HCT116 (cell line): Measurements from ENCODE around the gene ACTL10. TPM values are rescaled to one million over a fixed set of nuclear protein-coding genes. Genes with fewer than 3 reads are reported as not detected.

Source experiments
- ATAC-seq: fragments of 200-7000 bp; cut with Tn5 transposase; 2 replicates; pipeline ENCODE4 v1.9.1; 2020; ENCODE audit warnings: mild to moderate bottlenecking, moderate library complexity
- BruUV-seq: library from RNA; stranded (reverse); fragments of 400-500 nt; replicated peaks from 2 replicates; lab custom pipeline; 2021; lab: Mats Ljungman, UMichigan
- CTCF ChIA-PET: fragments of 300-600 bp; sonication (Branson Sonifier 250); formaldehyde crosslinking; loops from one replicate; lab custom pipeline; 2021; ENCODE audit warnings: antibody characterized with exemption; lab: Charles Lee
- POLR2A ChIA-PET: fragments of 300-600, 350-600 bp; sonication (Branson Sonifier 250); formaldehyde crosslinking; loops from one replicate; lab custom pipeline; 2021; ENCODE audit warnings: antibody characterized with exemption; lab: Charles Lee
- RAD21 ChIA-PET, 2 experiments: fragments of 300-600 bp; sonication (Branson Sonifier 250); formaldehyde crosslinking; loops; one replicate each; lab custom pipeline; 2023; ENCODE audit warnings: low total read pairs in 2 of 2; ENCODE audit not compliant: uncharacterized antibody in 2 of 2, unreplicated experiment in 2 of 2, low non-redundant PET in 1 of 2; lab: Charles Lee
- DNase-seq: peaks from one replicate; pipeline ENCODE4 v3.0.0-alpha.2; 2010; ENCODE audit warnings: low read depth, low spot score
- H2AFZ ChIP-seq: fragments of 200-600 bp; shearing (Covaris generic), sonication (generic); 2 replicates; pipeline ENCODE4 v1.6.1; 2017; ENCODE audit warnings: low read depth, mixed run types, mixed read lengths, antibody characterized with exemption, low read length; ENCODE audit not compliant: poor library complexity, severe bottlenecking
- H3K27ac ChIP-seq: 2 replicates; pipeline ENCODE4 v1.5.1; 2012; ENCODE audit warnings: low read depth, low read length
- H3K27me3 ChIP-seq: fragments of 200-600 bp; sonication (generic); 2 replicates; pipeline ENCODE4 v1.6.1; 2016; ENCODE audit warnings: mixed run types, low read length, mixed read lengths; ENCODE audit not compliant: insufficient read depth
- H3K36me3 ChIP-seq, 2 experiments: fragments of 200-500 bp in 1 of 2; fragments of 200-600 bp in 1 of 2; sonication (Bioruptor generic) in 1 of 2; sonication (generic) in 1 of 2; 2 replicates each; pipeline versions ENCODE4 v1.5.1 to v1.6.1; 2014 to 2016; ENCODE audit warnings: low read length in 2 of 2, inconsistent platforms in 1 of 2, mixed read lengths in 1 of 2, mixed run types in 1 of 2; ENCODE audit not compliant: insufficient read depth in 2 of 2, control insufficient read depth in 1 of 2
- H3K4me1 ChIP-seq, 2 experiments: fragments of 200-600 bp in 1 of 2; sonication (generic) in 1 of 2; 2 replicates each; pipeline versions ENCODE4 v1.5.1 to v1.6.1; 2012 to 2017; ENCODE audit warnings: low read length in 2 of 2, inconsistent platforms in 1 of 2, mild to moderate bottlenecking in 1 of 2, mixed read lengths in 1 of 2, mixed run types in 1 of 2, moderate library complexity in 1 of 2; ENCODE audit not compliant: insufficient read depth in 2 of 2, control insufficient read depth in 1 of 2
- H3K4me2 ChIP-seq: fragments of 200-600 bp; sonication (generic); 2 replicates; pipeline ENCODE4 v1.6.1; 2017; ENCODE audit warnings: mixed run types, low read length, mixed read lengths
- H3K4me3 ChIP-seq, 2 experiments: fragments of 200-600 bp in 1 of 2; sonication (generic) in 1 of 2; replicated peaks in 1 of 2; 2 replicates each; pipeline ENCODE4 v1.5.1; 2011 to 2016; ENCODE audit warnings: low read length in 2 of 2, control low read depth in 1 of 2, low read depth in 1 of 2, mild to moderate bottlenecking in 1 of 2, mixed read lengths in 1 of 2, mixed run types in 1 of 2
- H3K79me2 ChIP-seq: fragments of 200-600 bp; sonication (generic); 2 replicates; pipeline ENCODE4 v1.6.1; 2017; ENCODE audit warnings: mild to moderate bottlenecking, mixed run types, low read length, moderate library complexity, mixed read lengths; ENCODE audit not compliant: insufficient read depth
- H3K9ac ChIP-seq: fragments of 200-600 bp; sonication (generic); 2 replicates; pipeline ENCODE4 v1.6.1; 2016; ENCODE audit warnings: low read length, mixed read lengths
- H3K9me2 ChIP-seq: fragments of 200-600 bp; sonication (generic), shearing (Covaris generic); 2 replicates; pipeline ENCODE4 v1.6.1; 2017; ENCODE audit warnings: mixed run types, mild to moderate bottlenecking, moderate library complexity; ENCODE audit not compliant: insufficient read depth
- H3K9me3 ChIP-seq, 2 experiments: fragments of 200-500 bp in 1 of 2; fragments of 200-600 bp in 1 of 2; sonication (Bioruptor generic) in 1 of 2; sonication (generic) in 1 of 2; 2 replicates each; pipeline ENCODE4 v1.6.1; 2014 to 2017; ENCODE audit warnings: low read length in 2 of 2, mixed read lengths in 2 of 2, inconsistent platforms in 1 of 2, low read depth in 1 of 2, mild to moderate bottlenecking in 1 of 2, mixed run types in 1 of 2, moderate library complexity in 1 of 2; ENCODE audit not compliant: control insufficient read depth in 1 of 2, insufficient read depth in 1 of 2
- H4K20me1 ChIP-seq: fragments of 200-600 bp; sonication (generic), shearing (Covaris generic); 2 replicates; pipeline ENCODE4 v1.6.1; 2017; ENCODE audit warnings: mixed run types, mild to moderate bottlenecking, moderate library complexity; ENCODE audit not compliant: insufficient read depth
- EGR1 ChIP-seq: IDR thresholded peaks from 2 replicates; pipeline ENCODE4 v1.6.1; 2012; ENCODE audit warnings: low read depth
- POLR2A ChIP-seq: IDR thresholded peaks from 2 replicates; pipeline ENCODE4 v1.7.0; 2011; ENCODE audit warnings: borderline replicate concordance; ENCODE audit not compliant: insufficient read depth, insufficient read length; ENCODE audit errors: extremely low read depth
- ZFX ChIP-seq: fragments of 450-650 bp; IDR thresholded peaks from 2 replicates; pipeline ENCODE4 v1.6.1; 2017
- intact Hi-C: fragments of 100-400 bp; cut with micrococcal nuclease; formaldehyde crosslinking; loops from 2 replicates; pipeline ENCODE4 v1.10.0; 2022
- total RNA-seq: library from RNA; stranded (reverse); gene quantifications from one replicate; pipeline ENCODE4 v1.2.1, GENCODE V29; 2021; ENCODE audit not compliant: unreplicated experiment
- TF ChIP-seq, protein P1 (sequence below): IDR thresholded peaks from 2 replicates; pipeline ENCODE4 v1.6.1; 2011; ENCODE audit warnings: mild to moderate bottlenecking, low read length, moderate library complexity; ENCODE audit not compliant: insufficient replicate concordance; ENCODE audit errors: extremely low read depth
- TF ChIP-seq, protein P2 (sequence below), 3 experiments: fragments of 200-600 bp in 1 of 3; sonication (generic) in 1 of 3; IDR thresholded peaks in 2 of 3; conservative IDR thresholded peaks in 1 of 3; 2 replicates each; pipeline ENCODE4 v1.5.1; 2012 to 2017; ENCODE audit warnings: low read depth in 2 of 3, low read length in 2 of 3, antibody characterized with exemption in 1 of 3, borderline replicate concordance in 1 of 3, control low read depth in 1 of 3, mild to moderate bottlenecking in 1 of 3, mixed read lengths in 1 of 3, mixed run types in 1 of 3, moderate library complexity in 1 of 3; ENCODE audit not compliant: insufficient read depth in 1 of 3

The ACTL10 gene
- total RNA-seq, 1 experiment from 2014 or later: 0.22 TPM

DNA sequence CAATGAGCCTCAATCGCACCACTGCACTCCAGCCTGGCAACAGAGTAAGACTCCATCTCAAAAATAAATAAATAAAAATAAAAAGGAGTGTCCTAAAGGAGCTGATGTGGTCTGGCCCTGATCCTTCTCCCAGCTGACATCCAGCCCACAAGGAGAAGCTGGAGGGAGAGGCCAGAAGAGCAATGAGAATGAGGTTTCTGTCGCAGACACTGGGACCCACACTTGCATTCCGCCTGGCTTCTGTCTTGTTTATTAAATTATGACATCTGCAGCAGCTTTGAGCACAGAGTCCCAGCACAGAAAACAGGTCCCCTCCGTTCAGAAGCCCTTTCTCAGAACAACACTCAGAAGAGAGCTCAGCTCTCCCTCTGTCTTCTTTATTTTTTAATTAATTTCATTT, 29.7 kb downstream of the ACTL10 start:
- no peak for DNase-seq
- no TSS peak for BruUV-seq
- no peak overlapping the region for H2AFZ ChIP-seq
- TF ChIP-seq, protein P1, sequence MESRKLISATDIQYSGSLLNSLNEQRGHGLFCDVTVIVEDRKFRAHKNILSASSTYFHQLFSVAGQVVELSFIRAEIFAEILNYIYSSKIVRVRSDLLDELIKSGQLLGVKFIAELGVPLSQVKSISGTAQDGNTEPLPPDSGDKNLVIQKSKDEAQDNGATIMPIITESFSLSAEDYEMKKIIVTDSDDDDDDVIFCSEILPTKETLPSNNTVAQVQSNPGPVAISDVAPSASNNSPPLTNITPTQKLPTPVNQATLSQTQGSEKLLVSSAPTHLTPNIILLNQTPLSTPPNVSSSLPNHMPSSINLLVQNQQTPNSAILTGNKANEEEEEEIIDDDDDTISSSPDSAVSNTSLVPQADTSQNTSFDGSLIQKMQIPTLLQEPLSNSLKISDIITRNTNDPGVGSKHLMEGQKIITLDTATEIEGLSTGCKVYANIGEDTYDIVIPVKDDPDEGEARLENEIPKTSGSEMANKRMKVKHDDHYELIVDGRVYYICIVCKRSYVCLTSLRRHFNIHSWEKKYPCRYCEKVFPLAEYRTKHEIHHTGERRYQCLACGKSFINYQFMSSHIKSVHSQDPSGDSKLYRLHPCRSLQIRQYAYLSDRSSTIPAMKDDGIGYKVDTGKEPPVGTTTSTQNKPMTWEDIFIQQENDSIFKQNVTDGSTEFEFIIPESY: no peak
- TF ChIP-seq ZFX (no peak), POLR2A (no peak), EGR1 (no peak)
- TF ChIP-seq, protein P2, sequence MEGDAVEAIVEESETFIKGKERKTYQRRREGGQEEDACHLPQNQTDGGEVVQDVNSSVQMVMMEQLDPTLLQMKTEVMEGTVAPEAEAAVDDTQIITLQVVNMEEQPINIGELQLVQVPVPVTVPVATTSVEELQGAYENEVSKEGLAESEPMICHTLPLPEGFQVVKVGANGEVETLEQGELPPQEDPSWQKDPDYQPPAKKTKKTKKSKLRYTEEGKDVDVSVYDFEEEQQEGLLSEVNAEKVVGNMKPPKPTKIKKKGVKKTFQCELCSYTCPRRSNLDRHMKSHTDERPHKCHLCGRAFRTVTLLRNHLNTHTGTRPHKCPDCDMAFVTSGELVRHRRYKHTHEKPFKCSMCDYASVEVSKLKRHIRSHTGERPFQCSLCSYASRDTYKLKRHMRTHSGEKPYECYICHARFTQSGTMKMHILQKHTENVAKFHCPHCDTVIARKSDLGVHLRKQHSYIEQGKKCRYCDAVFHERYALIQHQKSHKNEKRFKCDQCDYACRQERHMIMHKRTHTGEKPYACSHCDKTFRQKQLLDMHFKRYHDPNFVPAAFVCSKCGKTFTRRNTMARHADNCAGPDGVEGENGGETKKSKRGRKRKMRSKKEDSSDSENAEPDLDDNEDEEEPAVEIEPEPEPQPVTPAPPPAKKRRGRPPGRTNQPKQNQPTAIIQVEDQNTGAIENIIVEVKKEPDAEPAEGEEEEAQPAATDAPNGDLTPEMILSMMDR (IDR thresholded peaks at IDR 0.05 in 2 of 3, conservative IDR thresholded peaks at IDR 0.05 in 1 of 3; ENCODE audit: borderline replicate concordance in 1 of 3, insufficient read depth in 1 of 3, low read depth in 2 of 3, low read length in 2 of 3): no peak
- TF ChIP-seq, all 23 proteins: peak for 0
- H3K9me2 ChIP-seq: no peaks in the 10 kb centered on the region
- POLR2A ChIA-PET: interaction anchor here (0.9 kb wide), 1 partner anchor 24 kb away, joined by 3 read pairs; no protein-coding TSS in a partner anchor
- H3K9me3 ChIP-seq: no peaks in the 10 kb centered on the region
- intact Hi-C loops: no loop called here
- no peak overlapping the region for H3K9ac ChIP-seq
- H3K4me2 ChIP-seq: no peak overlapping the region
- H3K4me3 ChIP-seq: no peak overlapping the region
- CTCF ChIA-PET: interaction anchor here (0.6 kb wide), 1 partner anchor 432 kb away, joined by 3 read pairs; no protein-coding TSS in a partner anchor
- H3K27me3 ChIP-seq: no peaks in the 10 kb centered on the region
- no peaks in the 10 kb centered on the region for H3K79me2 ChIP-seq
- H3K36me3 ChIP-seq: no peaks in the 10 kb centered on the region
- no peak for ATAC-seq
- H3K4me1 ChIP-seq: no peaks in the 10 kb centered on the region
- no peak overlapping the region for H3K27ac ChIP-seq
- RAD21 ChIA-PET: no interaction called here
- no peaks in the 10 kb centered on the region for H4K20me1 ChIP-seq
